HG03565 (cell line): Measurements from ENCODE around the gene ATG9B.
A peak's percentile ranks its signal among the peaks of the same experiment; 100 is the strongest.

Experiments
- ATAC-seq: cut with Tn5 transposase; IDR thresholded peaks from one replicate; pipeline ENCODE4 v1.9.1; 2021; ENCODE audit warnings: mild to moderate bottlenecking, moderate library complexity; ENCODE audit not compliant: unreplicated experiment

The ATG9B gene

GRCh38 chr7:151001546-151001945 is 22.7 kb downstream of the ATG9B start:
- no peak for ATAC-seq

GRCh38 chr7:151000897-151001495 is 23.3 kb downstream of the ATG9B start:
- no peak for ATAC-seq

DNA sequence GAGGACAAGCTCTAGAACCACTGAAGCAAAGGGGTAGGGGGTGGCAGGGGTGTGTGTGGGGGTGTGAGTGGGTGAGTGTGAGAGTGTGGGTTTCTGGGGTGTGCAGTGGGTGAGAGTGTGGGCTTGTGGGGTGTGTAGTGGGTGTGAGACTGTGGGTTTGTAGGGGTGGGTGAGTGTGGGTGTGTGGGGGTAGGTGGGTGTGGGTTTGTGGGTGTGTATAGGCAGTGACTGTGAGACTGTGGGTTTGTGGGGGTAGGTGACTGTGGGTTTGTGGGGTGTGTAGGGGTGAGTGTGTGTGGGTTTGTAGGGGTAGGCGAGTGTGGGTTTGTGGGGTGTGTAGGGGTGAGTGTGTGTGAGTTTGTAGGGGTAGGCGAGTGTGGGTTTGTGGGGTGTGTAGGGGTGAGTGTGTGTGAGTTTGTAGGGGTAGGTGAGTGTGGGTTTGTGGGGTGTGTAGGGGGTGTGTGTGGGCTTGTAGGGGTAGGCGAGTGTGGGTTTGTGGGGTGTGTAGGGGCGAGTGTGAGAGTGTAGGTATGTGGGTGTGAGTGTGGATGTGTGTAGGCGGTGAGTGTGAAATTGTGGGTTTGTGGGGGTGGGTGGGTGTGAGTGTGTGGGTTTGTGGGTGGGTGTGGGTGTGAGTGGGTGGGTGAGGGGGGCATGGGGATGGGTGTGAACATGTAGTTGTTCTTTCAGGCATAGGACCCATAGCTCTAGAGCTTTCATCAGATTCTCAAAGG is 24.6 kb downstream of the ATG9B start:
- no peak for ATAC-seq

GRCh38 chr7:150999001-150999400 is 25.3 kb downstream of the ATG9B start:
- no peak for ATAC-seq

DNA sequence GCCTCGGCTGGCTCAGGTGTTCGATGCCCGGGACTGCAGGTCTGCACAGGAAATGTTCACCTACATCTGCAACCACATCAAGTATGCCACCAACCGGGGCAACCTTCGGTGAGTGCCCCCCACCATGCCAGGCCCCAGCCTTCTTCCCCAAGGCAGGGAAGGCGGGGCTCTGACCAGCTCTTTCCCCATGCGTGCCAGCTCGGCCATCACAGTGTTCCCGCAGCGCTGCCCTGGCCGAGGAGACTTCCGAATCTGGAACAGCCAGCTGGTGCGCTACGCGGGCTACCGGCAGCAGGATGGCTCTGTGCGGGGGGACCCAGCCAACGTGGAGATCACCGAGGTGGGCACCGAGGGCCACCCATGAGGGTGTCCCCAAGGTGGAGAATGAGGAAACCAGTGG is 26.0 kb downstream of the ATG9B start:
- no peak for ATAC-seq

DNA sequence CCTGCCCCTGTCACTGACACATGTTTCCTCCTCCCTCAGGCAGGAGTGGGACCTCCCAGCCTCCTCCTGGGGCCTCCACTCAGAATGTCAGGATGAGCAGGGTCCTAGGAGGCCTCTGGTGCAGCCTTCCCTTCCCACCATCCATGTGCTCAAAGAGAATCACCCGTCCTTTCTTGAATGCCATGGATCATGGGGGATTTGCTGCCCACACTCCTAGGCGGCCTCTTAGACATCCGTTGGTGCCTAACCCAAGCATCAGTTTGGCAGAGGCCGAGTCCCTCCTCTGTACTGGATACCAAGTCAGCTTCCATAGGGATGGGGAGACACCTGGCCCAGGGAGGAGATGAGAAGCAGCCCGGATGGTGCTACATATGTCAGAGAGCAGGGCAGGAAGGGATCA is 26.5 kb downstream of the ATG9B start:
- ATAC-seq = no peak

DNA sequence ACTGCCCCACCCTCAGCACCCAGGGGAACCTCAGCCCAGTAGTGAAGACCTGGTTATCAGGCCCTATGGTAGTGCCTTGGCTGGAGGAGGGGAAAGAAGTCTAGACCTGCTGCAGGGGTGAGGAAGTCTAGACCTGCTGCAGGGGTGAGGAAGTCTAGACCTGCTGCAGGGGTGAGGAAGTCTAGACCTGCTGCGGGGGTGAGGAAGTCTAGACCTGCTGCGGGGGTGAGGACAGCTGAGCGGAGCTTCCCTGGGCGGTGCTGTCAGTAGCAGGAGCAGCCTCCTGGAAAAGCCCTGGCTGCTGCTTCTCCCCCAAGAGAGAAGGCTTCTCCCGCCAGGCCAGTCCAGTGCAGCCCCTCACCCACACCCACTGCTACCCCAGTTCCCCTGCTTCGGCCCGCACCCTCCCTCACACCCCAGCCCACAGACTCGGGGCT is 27.2 kb downstream of the ATG9B start:
- no peak for ATAC-seq

GRCh38 chr7:150996376-150997074 is 27.8 kb downstream of the ATG9B start:
- no peak for ATAC-seq

GRCh38 chr7:150994838-150995510 is 29.3 kb downstream of the ATG9B start:
- ATAC-seq = no peak

DNA sequence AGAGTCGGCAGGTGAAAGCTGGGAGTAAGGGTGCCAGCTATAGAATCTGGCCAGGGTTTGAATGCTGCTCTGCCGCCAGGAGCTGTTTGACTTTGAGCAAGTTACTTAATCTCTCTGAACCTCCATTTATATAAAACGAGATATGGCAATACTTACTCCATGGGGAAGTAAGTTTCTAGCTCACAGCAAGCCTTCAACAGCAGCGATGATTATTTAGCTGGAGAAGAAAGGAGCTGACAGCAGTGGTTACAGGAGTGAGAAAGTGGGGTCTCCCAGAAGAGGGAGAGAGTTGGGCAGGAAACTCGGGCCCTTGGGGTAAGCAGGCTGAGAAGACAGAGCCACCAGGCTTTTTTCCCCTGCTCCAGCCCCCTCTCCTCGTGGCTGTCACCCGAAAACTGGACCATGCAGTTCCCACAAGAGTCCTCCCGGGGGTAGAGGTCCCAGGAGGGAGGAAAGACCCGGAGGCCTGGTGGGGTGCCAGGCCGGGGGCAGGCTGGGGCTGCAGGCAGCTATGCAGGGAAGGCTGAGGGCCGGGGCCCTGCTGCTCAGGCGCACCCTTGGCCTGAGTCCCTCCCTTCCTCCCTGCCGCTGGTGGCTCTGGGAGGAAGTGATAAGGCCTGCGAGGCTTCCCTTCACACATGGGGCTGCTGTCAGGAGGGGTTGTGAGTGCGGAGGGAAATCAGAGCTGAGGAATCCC is 30.0 kb downstream of the ATG9B start:
- no peak for ATAC-seq

GRCh38 chr7:150993511-150993910 is 30.8 kb downstream of the ATG9B start:
- no peak for ATAC-seq

DNA sequence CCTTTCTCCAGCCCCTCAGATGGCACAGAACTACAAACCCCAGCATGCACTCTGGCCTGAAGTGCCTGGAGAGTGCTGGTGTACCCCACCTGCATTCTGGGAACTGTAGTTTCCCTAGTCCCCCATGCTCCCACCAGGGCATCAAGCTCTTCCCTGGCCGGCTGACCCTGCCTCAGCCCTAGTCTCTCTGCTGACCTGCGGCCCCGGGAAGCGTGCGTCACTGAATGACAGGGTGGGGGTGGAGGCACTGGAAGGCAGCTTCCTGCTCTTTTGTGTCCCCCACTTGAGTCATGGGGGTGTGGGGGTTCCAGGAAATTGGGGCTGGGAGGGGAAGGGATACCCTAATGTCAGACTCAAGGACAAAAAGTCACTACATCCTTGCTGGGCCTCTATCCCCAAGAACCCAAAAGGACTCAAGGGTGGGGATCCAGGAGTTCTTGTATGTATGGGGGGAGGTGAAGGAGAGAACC is 31.4 kb downstream of the ATG9B start:
- peak; percentile 48 for ATAC-seq

DNA sequence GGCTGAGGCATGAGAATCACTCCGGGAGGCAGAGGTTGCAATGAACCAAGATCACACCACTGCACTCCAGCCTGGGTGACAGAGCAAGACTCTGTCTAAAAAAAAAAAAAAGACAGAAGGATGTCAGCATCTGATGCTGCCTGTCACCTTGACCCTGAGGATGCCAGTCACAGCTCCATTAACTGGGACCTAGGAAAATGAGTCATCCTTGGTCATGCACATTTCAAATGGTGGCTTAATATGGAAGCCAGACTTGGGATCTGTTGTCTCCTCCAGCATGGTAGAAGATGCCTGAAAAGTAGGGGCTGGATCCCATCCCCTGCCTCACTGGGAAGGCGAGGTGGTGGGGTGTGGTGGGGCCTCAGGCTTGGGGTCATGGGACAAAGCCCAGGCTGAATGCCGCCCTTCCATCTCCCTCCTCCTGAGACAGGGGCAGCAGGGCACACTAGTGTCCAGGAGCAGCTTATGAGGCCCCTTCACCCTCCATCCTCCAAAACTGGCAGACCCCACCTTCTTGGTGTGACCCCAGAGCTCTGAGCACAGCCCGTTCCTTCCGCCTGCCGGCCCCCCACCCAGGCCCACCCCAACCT is 32.1 kb downstream of the ATG9B start:
- ATAC-seq = no peak

- no peak for ATAC-seq
Measured at GRCh38 chr7:150990416-150991186, 33.7 kb downstream of the ATG9B start, which contains the start of gene NOS3. NOS3 (plus strand) TSS chr7:150991017; CDS start chr7:150993804, 2,787 bp downstream.

- no peak for ATAC-seq
Measured at GRCh38 chr7:150989456-150989855, 34.8 kb downstream of the ATG9B start.

DNA sequence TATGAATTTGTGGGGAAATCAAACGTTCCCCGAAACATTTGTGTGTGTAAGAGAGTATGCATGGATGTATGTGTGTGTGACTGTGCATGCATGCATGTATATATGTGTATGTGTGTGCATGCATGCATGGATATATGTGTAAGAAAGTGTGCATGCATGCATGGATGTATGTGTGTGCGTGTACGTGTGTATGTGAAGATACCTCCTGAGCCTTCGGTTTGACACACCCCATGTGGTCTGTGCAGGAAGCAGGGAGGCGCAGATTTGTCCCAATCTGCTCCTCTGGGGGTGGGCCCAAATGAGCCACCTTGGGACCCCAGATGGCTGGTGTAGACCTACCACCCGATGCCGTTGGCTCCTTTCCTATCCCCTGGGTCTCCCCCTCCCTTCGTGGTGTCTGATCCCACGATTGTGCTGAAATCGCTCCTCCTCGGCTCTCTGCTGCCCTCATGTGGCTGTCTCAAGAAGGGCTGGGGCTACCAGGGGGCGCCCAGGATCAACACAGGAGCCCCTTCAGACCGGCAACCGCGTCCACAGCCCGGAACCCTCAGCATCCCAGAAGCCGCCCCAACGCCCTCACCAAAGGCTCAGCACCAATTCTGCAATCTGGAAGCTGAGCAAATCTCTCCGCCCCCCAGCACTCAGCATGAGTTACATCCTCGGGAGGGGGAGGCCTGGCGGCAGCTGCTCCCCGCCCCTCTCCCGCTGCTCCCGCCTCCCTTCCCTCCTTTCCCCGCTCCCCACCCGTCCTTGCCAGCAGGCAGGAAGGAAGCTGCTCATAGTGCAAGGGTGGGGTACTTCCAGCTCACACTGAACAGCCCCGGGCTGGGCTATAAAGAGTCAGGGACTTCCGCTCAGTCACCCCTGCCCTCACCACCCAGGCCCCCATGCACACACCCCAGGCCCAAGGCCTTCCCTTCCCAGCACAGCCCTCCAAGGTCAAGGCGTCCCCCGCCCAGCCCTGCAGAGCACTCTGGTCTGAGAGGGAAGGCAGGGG is 35.8 kb downstream of the ATG9B start:
- no peak for ATAC-seq

GRCh38 chr7:150986556-150986955 is 37.7 kb downstream of the ATG9B start:
- ATAC-seq = no peak

GRCh38 chr7:150986099-150986512 is 38.2 kb downstream of the ATG9B start:
- no peak for ATAC-seq
